Trophoblast cell (in vitro differentiated cells and primary cell): ENCODE measurements around the gene PLA2G12B.

Experiments used
- DNase-seq, 2 donors: peaks; one replicate each; pipeline ENCODE4 v3.0.0-alpha.2; 2016
- H2AFZ ChIP-seq: 2 replicates; pipeline ENCODE4 v1.6.1; 2013; ENCODE audit warnings: low read length, moderate library complexity, mild to moderate bottlenecking; ENCODE audit not compliant: insufficient read depth, poor library complexity
- H2AK5ac ChIP-seq: 2 replicates; pipeline ENCODE4 v1.6.1; 2013; ENCODE audit warnings: mild to moderate bottlenecking, low read length
- H2BK120ac ChIP-seq: 2 replicates; pipeline ENCODE4 v1.6.1; 2013; ENCODE audit warnings: low read length, mild to moderate bottlenecking, moderate library complexity; ENCODE audit not compliant: insufficient read depth, poor library complexity
- H2BK12ac ChIP-seq: 2 replicates; pipeline ENCODE4 v1.6.1; 2013; ENCODE audit warnings: mild to moderate bottlenecking, low read length, moderate library complexity
- H2BK5ac ChIP-seq: 2 replicates; pipeline ENCODE4 v1.6.1; 2013; ENCODE audit warnings: low read length, low read depth, moderate library complexity, mild to moderate bottlenecking; ENCODE audit not compliant: poor library complexity
- H3K14ac ChIP-seq: 2 replicates; pipeline ENCODE4 v1.6.1; 2013; ENCODE audit warnings: mild to moderate bottlenecking, low read length
- H3K18ac ChIP-seq: 2 replicates; pipeline ENCODE4 v1.6.1; 2013; ENCODE audit warnings: mild to moderate bottlenecking, low read length
- H3K23ac ChIP-seq: 2 replicates; pipeline ENCODE4 v1.6.1; 2013; ENCODE audit warnings: low read length
- H3K27ac ChIP-seq: 2 replicates; pipeline ENCODE4 v1.5.1; 2013; ENCODE audit warnings: low read depth, mild to moderate bottlenecking, inconsistent platforms, low read length, moderate library complexity
- H3K27me3 ChIP-seq: 2 replicates; pipeline ENCODE4 v1.6.1; 2013; ENCODE audit warnings: inconsistent platforms, mild to moderate bottlenecking, low read length, moderate library complexity; ENCODE audit not compliant: insufficient read depth
- H3K36me3 ChIP-seq, 2 experiments: 1 replicate in 1 of 2; 2 replicates in 1 of 2; pipeline ENCODE4 v1.6.1; 2013; ENCODE audit warnings: low read length in 2 of 2, mild to moderate bottlenecking in 2 of 2, moderate library complexity in 1 of 2; ENCODE audit not compliant: insufficient read depth in 2 of 2, control insufficient read depth in 1 of 2
- H3K4ac ChIP-seq: 2 replicates; pipeline ENCODE4 v1.6.1; 2013; ENCODE audit warnings: low read depth, mild to moderate bottlenecking, low read length, moderate library complexity
- H3K4me1 ChIP-seq, 2 experiments: 1 replicate in 1 of 2; 2 replicates in 1 of 2; pipeline ENCODE4 v1.6.1; 2013; ENCODE audit warnings: low read length in 2 of 2, mild to moderate bottlenecking in 2 of 2, moderate library complexity in 1 of 2; ENCODE audit not compliant: insufficient read depth in 2 of 2, control insufficient read depth in 1 of 2
- H3K4me2 ChIP-seq: 2 replicates; pipeline ENCODE4 v1.6.1; 2013; ENCODE audit warnings: inconsistent platforms, mild to moderate bottlenecking, low read length, moderate library complexity
- H3K4me3 ChIP-seq: 2 replicates; pipeline ENCODE4 v1.5.1; 2013; ENCODE audit warnings: mild to moderate bottlenecking, low read depth, low read length, inconsistent platforms
- H3K79me1 ChIP-seq: one replicate; pipeline ENCODE4 v1.6.1; 2013; ENCODE audit warnings: low read length
- H3K79me2 ChIP-seq: 2 replicates; pipeline ENCODE4 v1.6.1; 2013; ENCODE audit warnings: low read length, mild to moderate bottlenecking; ENCODE audit not compliant: control insufficient read depth, insufficient read depth, poor library complexity
- H3K9ac ChIP-seq: 2 replicates; pipeline ENCODE4 v1.6.1; 2013; ENCODE audit warnings: mild to moderate bottlenecking, low read length
- H3K9me3 ChIP-seq: 2 replicates; pipeline ENCODE4 v1.6.1; 2013; ENCODE audit warnings: low read depth, mild to moderate bottlenecking, control low read depth, inconsistent platforms, low read length; ENCODE audit not compliant: insufficient read depth
- H4K12ac ChIP-seq: 2 replicates; pipeline ENCODE4 v1.6.1; 2013; ENCODE audit warnings: low read depth, mild to moderate bottlenecking, low read length, moderate library complexity
- H4K8ac ChIP-seq: 2 replicates; pipeline ENCODE4 v1.6.1; 2013; ENCODE audit warnings: low read depth, mild to moderate bottlenecking, low read length, moderate library complexity
- H4K91ac ChIP-seq: one replicate; pipeline ENCODE4 v1.6.1; 2013; ENCODE audit warnings: low read depth, mild to moderate bottlenecking, low read length, moderate library complexity
- WGBS: extraction: QIAGEN DNeasy Blood & Tissue Kit; methylation state at CpG from one replicate; pipeline ENCODE4 v1.1.7; 2013; ENCODE audit warnings: missing lambda C conversion rate; ENCODE audit not compliant: insufficient read length, insufficient coverage; ENCODE audit errors: extremely low coverage; 5-methylcytosine and 5-hydroxymethylcytosine counted together

Gene PLA2G12B

DNA sequence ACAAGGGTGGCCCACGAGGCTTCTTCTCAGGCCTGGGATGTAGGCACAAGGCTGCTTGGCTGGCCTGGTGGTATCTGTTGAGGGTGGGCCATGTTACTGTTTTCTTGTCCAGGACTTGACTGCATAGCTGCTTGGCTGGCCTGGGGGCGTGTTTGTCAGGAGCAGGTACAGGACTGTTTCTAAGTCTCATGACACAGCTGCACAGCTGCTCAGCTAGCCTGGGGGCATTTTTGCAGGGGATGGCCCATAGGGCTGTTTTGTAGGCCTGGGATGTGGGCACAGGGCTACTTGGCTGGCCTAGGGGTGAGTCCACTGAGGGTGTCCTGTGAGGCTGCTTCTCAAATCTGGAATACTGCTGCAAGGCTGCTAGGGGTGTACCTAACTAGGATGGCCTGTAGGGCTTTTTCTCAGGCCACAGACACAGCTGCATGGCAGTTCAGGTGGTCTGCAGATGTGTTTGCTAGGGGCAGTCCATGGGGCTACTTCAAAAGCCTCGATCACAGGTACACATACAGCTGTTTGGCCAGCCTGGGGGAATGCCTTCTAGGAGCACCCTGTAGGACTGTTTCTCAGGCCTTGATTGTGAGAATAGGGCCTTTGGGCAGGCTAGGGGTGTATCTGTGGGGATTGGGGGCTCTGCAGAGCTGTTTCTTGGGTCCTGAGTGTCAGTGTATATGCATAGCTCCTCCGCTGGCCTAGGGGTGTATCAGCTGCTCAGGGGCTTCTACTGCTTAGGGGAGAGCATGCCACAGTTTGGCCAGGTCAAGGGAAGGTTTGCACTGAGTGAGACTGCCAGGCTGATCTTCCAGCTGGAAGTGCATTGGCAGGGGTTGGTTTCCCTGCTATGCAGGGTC is 26.6 kb upstream of the PLA2G12B start:
- WGBS = no CpG with 5 or more reads among the region's 4 CpGs

DNA sequence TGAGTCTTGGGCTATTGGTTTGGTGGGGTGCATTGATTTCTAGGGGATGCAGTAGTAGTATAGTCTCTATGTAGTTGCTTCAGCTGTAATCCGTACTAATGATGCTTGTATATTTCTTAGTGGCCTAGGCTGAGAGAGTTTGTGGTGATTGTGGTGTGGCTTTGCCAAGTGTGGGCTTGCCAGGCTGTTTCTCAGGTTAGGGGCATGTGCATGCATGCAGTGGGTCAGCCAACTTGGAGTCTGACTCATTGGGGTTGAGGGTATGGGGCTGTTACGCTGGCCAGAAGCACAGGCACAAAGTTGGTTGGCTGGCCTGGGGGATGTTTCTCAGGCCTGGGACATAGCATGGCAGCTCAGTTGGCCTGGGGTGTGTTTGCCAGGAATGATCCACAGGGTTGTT is 25.7 kb upstream of the PLA2G12B start:
- Histone ChIP-seq H3K4me2 (no peak overlapping the region), H3K27me3 (no peaks in the 10 kb centered on the region), H2AK5ac (no peak overlapping the region), H3K79me2 (no peaks in the 10 kb centered on the region), H3K4ac (no peak overlapping the region), H3K4me3 (no peak overlapping the region), H2BK12ac (no peak overlapping the region), H3K36me3 (no peaks in the 10 kb centered on the region), H4K12ac (no peak overlapping the region), H3K14ac (no peak overlapping the region), H2BK5ac (no peak overlapping the region), H3K9me3 (peaks cover 14% of the 10 kb centered on the region), H2AFZ (no peak overlapping the region), H3K27ac (no peak overlapping the region), H3K4me1 (peaks cover 6 to 7% of the 10 kb centered on the region in 2 experiments), H3K9ac (peak overlapping the region; percentile 75), H4K8ac (no peak overlapping the region), H3K23ac (no peak overlapping the region), H4K91ac (no peak overlapping the region), H3K18ac (no peak overlapping the region), H2BK120ac (no peak overlapping the region), H3K79me1 (no peaks in the 10 kb centered on the region)
- no CpG with 5 or more reads among the region's 2 CpGs for WGBS
- no peak for DNase-seq

More for the DNA sequence above, 26.6 kb upstream of the PLA2G12B start:
- H3K36me3 ChIP-seq = no peaks in the 10 kb centered on the region
- H2AFZ ChIP-seq = no peak overlapping the region
- no peak overlapping the region for H4K91ac ChIP-seq
- peaks cover 6 to 7% of the 10 kb centered on the region in 2 experiments for H3K4me1 ChIP-seq
- H2BK12ac ChIP-seq = no peak overlapping the region
- peaks cover 13% of the 10 kb centered on the region for H3K9me3 ChIP-seq
- no peak overlapping the region for H3K4me2 ChIP-seq
- no peak overlapping the region for H3K4ac ChIP-seq
- H2BK5ac ChIP-seq = no peak overlapping the region
- H3K4me3 ChIP-seq = no peak overlapping the region
- H3K23ac ChIP-seq = no peak overlapping the region
- no peak overlapping the region for H3K14ac ChIP-seq
- no peaks in the 10 kb centered on the region for H3K27me3 ChIP-seq
- H4K12ac ChIP-seq = no peak overlapping the region
- H2AK5ac ChIP-seq = no peak overlapping the region
- H3K18ac ChIP-seq = no peak overlapping the region
- no peaks in the 10 kb centered on the region for H3K79me2 ChIP-seq
- H3K9ac ChIP-seq = no peak overlapping the region
- peak; percentile 61 to 75 for DNase-seq
- H3K79me1 ChIP-seq = no peaks in the 10 kb centered on the region
- H2BK120ac ChIP-seq = no peak overlapping the region
- no peak overlapping the region for H3K27ac ChIP-seq
- H4K8ac ChIP-seq = no peak overlapping the region

DNA sequence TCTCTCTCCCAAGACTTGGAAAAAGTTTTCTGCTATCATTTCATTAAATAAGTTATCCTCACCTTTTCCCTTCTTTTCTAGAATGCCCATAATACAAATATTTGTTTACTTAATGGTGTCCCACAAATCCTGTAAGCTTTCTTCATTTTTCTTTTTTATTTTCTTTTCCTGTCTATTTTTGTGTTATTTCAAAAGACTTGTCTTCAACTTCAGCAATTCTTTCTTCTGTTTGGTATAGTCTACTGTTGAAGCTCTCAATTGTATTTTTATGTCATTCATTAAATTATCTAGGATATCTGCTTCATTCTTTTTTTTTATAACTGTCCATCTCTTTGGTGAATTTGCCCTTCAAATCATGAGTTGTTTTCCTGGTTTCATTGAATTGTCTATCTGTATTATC is 25.1 kb upstream of the PLA2G12B start:
- Histone ChIP-seq H2BK12ac (no peak overlapping the region), H2BK120ac (no peak overlapping the region), H3K4ac (no peak overlapping the region), H2AK5ac (no peak overlapping the region), H3K18ac (no peak overlapping the region), H3K9me3 (peaks cover 14% of the 10 kb centered on the region), H3K79me2 (no peaks in the 10 kb centered on the region), H2AFZ (no peak overlapping the region), H3K9ac (no peak overlapping the region), H3K4me3 (no peak overlapping the region), H3K4me1 (peaks cover 6 to 7% of the 10 kb centered on the region in 2 experiments), H3K4me2 (no peak overlapping the region), H4K12ac (no peak overlapping the region), H2BK5ac (no peak overlapping the region), H3K36me3 (no peaks in the 10 kb centered on the region), H3K79me1 (no peaks in the 10 kb centered on the region), H4K8ac (no peak overlapping the region), H3K27me3 (no peaks in the 10 kb centered on the region), H3K27ac (no peak overlapping the region), H3K23ac (no peak overlapping the region), H3K14ac (no peak overlapping the region), H4K91ac (no peak overlapping the region)
- no peak for DNase-seq

DNA sequence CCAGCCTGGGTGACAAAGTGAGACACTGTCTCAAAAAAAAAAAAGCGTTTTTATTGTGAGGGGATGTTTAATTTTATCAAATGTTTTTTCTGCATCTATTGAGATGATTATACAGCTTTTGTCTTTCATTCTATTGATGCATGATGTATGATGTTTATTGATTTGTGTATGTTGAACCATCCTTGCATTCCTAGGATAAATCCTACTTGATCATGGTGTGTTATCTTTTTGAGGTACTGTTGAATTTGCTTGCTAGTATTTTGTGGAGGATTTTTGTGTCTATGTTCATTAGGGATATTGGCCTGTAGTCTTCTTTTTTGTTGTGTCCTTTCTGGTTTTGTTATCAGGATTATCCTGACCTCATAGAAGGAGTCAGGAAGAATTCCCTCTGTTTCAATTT is 22.3 kb upstream of the PLA2G12B start:
- Histone ChIP-seq H3K4me1 (peaks cover 3 to 7% of the 10 kb centered on the region in 2 experiments), H3K14ac (no peak overlapping the region), H3K9ac (no peak overlapping the region), H3K79me1 (no peaks in the 10 kb centered on the region), H3K23ac (no peak overlapping the region), H4K91ac (no peak overlapping the region), H3K27ac (no peak overlapping the region), H2AK5ac (no peak overlapping the region), H4K8ac (no peak overlapping the region), H3K36me3 (no peaks in the 10 kb centered on the region), H2BK120ac (no peak overlapping the region), H2BK12ac (no peak overlapping the region), H3K79me2 (no peaks in the 10 kb centered on the region), H3K27me3 (no peaks in the 10 kb centered on the region), H4K12ac (no peak overlapping the region), H2BK5ac (no peak overlapping the region), H3K4me3 (no peak overlapping the region), H3K4ac (no peak overlapping the region), H3K9me3 (peaks cover 12% of the 10 kb centered on the region), H3K4me2 (no peak overlapping the region), H3K18ac (no peak overlapping the region), H2AFZ (no peak overlapping the region)
- no peak for DNase-seq
- no CpG with 5 or more reads among the region's 1 CpG for WGBS
